ENCODE measurements around the gene KCP. TPM values are rescaled to one million over a fixed set of nuclear protein-coding genes. Genes with fewer than 3 reads are reported as not detected.

Gene KCP
- total and polyA plus RNA-seq, 10 of the 15 experiments (the other 5 are each of a cell fraction or from before 2014, with no cell fraction given) = 0.05 to 7.8 (median 2.5) TPM

DNA sequence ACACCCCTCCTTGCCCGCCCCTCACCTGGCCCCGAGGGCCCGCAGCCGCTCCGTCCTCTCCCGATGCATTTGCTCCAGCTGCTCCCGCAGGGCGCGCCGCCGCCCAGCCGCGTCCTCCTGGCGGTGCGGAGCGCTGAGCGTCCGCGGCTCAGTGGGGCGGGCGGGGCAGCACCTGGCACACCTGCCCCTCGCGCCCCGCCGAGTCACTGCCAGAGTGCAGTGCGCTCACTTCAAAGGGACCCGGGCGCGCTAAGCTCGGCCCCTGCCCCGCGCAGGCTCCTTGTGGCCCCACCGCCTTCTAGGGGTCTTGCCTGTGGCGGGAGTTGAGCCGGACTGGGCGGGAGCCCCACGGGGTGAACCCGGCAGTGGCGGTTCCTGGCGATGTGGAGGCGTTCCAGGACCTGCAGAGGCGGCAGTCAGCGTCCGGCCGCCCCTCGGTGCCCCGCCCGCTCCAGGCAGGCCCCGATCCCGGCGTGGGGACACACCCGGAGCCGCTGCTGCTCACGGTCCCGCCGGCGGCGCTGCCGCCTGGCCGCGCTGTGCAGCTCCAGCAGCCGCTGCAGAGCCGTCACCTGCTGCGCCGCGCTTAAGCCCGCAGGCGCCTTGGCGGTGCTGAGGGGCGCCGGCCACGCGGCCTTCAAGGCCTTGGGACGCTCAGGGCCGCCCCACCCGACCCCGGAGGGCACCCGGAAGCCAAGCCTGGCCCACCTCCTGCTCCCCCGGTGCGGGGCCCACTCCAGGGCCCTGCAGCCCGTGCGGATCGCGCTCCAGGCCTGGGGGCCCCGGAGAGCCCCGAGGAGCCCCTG, 41.2 kb downstream of the KCP start:
- no peaks in the 10 kb centered on the region for H4K20me1 ChIP-seq (ENCODE audit: control insufficient read depth, insufficient read depth)
- H3K4me2 ChIP-seq (ENCODE audit: control insufficient read depth, insufficient read depth) = peak overlapping the region; percentile 95
- ChIA-PET RAD21 (ENCODE audit: unreplicated experiment) (no interaction called here), CTCF (interaction anchor here (0.8 kb wide), 1 partner anchor 14 kb away, joined by 3 read pairs; no protein-coding TSS in a partner anchor), SMC1A (ENCODE audit: uncharacterized antibody, unreplicated experiment) (no interaction called here), POLR2A (no interaction called here)
- ATAC-seq = peak; percentile 91
- in situ Hi-C loops (cut with MboI) = no loop called here
- no peak for DNase-seq (ENCODE audit: low read depth, low spot score)
- peaks cover 8% of the 10 kb centered on the region; the same call in 1 of the 2 replicates for H3K4me1 ChIP-seq (ENCODE audit: control insufficient read depth, insufficient read depth, low read length)
- no peaks in the 10 kb centered on the region for H3K9me3 ChIP-seq (replicated peaks; ENCODE audit: control insufficient read depth, insufficient read depth, low read length)
- no peaks in the 10 kb centered on the region; a peak in 2 of 4 replicates for H3K36me3 ChIP-seq (ENCODE audit: control insufficient read depth in 2 of 2, insufficient read depth in 2 of 2, low read length in 1 of 2)
- BruUV-seq (replicated peaks) = no TSS peak
- WGBS (ENCODE audit: insufficient coverage, insufficient replicate concordance, low lambda C conversion rate, missing lambda C conversion rate) = 2% methylated on average over 64 of the region's 86 CpGs
- intact Hi-C loops (cut with micrococcal nuclease; ENCODE audit: unreplicated experiment) = no loop called here
- FAIRE-seq = peak; percentile 44
- H3K27ac ChIP-seq (ENCODE audit: control insufficient read depth, insufficient read depth) = no peak overlapping the region
- H3K4me3 ChIP-seq = peak overlapping the region; percentile 64
- no peaks in the 10 kb centered on the region for H3K27me3 ChIP-seq (replicated peaks in 1 of 2; ENCODE audit: control insufficient read depth in 2 of 2, insufficient read depth in 2 of 2, low read length in 1 of 2)
- peak overlapping the region; percentile 44; the same call in 1 of the 2 replicates for H3K9ac ChIP-seq (ENCODE audit: control insufficient read depth, insufficient read depth, low read length)
- peak overlapping the region; percentile 65 for H2AFZ ChIP-seq (ENCODE audit: control insufficient read depth, low read depth, low read length)
- peaks cover 2% of the 10 kb centered on the region for H3K79me2 ChIP-seq (ENCODE audit: control insufficient read depth, insufficient read depth, low read length)
- TF ChIP-seq PAX8 (IDR thresholded peaks at IDR 0.05) = no peak
- 0 out of 2 replicates have a peak, but pooled peaks have one; percentile 24 for TF ChIP-seq BACH1 (IDR thresholded peaks at IDR 0.05; ENCODE audit: borderline replicate concordance)
- TF ChIP-seq HDAC6 (IDR thresholded peaks at IDR 0.05; ENCODE audit: unreplicated experiment) = peak; percentile 82
- TF ChIP-seq YBX1 (IDR thresholded peaks at IDR 0.05) = no peak
- peak; percentile 58 for TF ChIP-seq POLR2A (IDR thresholded peaks at IDR 0.05; ENCODE audit: low read depth, low read length)
- TF ChIP-seq TCF3 (IDR thresholded peaks at IDR 0.05; ENCODE audit: borderline replicate concordance, insufficient read depth, low read depth, low read length) = 0 out of 2 replicates have a peak, but pooled peaks have one; percentile 17
- 0 out of 2 replicates have a peak, but pooled peaks have one; percentile 32 for TF ChIP-seq ZNF217 (IDR thresholded peaks at IDR 0.05)
- TF ChIP-seq, protein P1, sequence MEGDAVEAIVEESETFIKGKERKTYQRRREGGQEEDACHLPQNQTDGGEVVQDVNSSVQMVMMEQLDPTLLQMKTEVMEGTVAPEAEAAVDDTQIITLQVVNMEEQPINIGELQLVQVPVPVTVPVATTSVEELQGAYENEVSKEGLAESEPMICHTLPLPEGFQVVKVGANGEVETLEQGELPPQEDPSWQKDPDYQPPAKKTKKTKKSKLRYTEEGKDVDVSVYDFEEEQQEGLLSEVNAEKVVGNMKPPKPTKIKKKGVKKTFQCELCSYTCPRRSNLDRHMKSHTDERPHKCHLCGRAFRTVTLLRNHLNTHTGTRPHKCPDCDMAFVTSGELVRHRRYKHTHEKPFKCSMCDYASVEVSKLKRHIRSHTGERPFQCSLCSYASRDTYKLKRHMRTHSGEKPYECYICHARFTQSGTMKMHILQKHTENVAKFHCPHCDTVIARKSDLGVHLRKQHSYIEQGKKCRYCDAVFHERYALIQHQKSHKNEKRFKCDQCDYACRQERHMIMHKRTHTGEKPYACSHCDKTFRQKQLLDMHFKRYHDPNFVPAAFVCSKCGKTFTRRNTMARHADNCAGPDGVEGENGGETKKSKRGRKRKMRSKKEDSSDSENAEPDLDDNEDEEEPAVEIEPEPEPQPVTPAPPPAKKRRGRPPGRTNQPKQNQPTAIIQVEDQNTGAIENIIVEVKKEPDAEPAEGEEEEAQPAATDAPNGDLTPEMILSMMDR (IDR thresholded peaks at IDR 0.05 in 2 of 3, conservative IDR thresholded peaks at IDR 0.05 in 1 of 3; ENCODE audit: control insufficient read depth in 2 of 3, extremely low read depth in 1 of 3, insufficient read depth in 1 of 3, low read depth in 3 of 3, low read length in 3 of 3) = peak in 1 of 3 experiments; percentile 26; a peak in 1 of 6 replicates
- peak; percentile 56; the same call in 1 of the 2 replicates for TF ChIP-seq LARP7 (IDR thresholded peaks at IDR 0.05)
- TF ChIP-seq EGR1 (IDR thresholded peaks at IDR 0.05; ENCODE audit: borderline replicate concordance in 1 of 2, low read depth in 2 of 2, low read length in 2 of 2) = no peak; a peak in 1 of 3 replicates
- TF ChIP-seq BHLHE40 (IDR thresholded peaks at IDR 0.05; ENCODE audit: borderline replicate concordance in 1 of 2, low read depth in 2 of 2, low read length in 1 of 2) = peak in 1 of 2 experiments; percentile 48; a peak in 1 of 4 replicates
- TF ChIP-seq MEF2A (IDR thresholded peaks at IDR 0.05; ENCODE audit: insufficient read depth, low read depth, low read length) = no peak
- TF ChIP-seq, protein P2, sequence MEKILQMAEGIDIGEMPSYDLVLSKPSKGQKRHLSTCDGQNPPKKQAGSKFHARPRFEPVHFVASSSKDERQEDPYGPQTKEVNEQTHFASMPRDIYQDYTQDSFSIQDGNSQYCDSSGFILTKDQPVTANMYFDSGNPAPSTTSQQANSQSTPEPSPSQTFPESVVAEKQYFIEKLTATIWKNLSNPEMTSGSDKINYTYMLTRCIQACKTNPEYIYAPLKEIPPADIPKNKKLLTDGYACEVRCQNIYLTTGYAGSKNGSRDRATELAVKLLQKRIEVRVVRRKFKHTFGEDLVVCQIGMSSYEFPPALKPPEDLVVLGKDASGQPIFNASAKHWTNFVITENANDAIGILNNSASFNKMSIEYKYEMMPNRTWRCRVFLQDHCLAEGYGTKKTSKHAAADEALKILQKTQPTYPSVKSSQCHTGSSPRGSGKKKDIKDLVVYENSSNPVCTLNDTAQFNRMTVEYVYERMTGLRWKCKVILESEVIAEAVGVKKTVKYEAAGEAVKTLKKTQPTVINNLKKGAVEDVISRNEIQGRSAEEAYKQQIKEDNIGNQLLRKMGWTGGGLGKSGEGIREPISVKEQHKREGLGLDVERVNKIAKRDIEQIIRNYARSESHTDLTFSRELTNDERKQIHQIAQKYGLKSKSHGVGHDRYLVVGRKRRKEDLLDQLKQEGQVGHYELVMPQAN (conservative IDR thresholded peaks at IDR 0.05) = no peak
- no peak for TF ChIP-seq CHD4 (IDR thresholded peaks at IDR 0.05)
- TF ChIP-seq SMC3 (IDR thresholded peaks at IDR 0.05; ENCODE audit: borderline replicate concordance, low read length) = no peak
- no peak for TF ChIP-seq CBX5 (IDR thresholded peaks at IDR 0.05; ENCODE audit: low read depth)
- 0 out of 2 replicates have a peak, but pooled peaks have one; percentile 38 for TF ChIP-seq NR2F1 (conservative IDR thresholded peaks at IDR 0.05)
- peak; percentile 65; the same call in 1 of the 2 replicates for TF ChIP-seq DPF2 (IDR thresholded peaks at IDR 0.05)
- TF ChIP-seq RFX5 (IDR thresholded peaks at IDR 0.05; ENCODE audit: low read depth, low read length) = no peak
- no peak for TF ChIP-seq POLR2AphosphoS2 (IDR thresholded peaks at IDR 0.05; ENCODE audit: low read depth, low read length)

Data from GM12878 (cell line).